ENCODE measurements around the gene HIVEP3.

The HIVEP3 gene

GRCh38 chr1:41529621-41530395 lies 388.9 kb downstream of the HIVEP3 start (continued):
- TF ChIP-seq TSHZ1 (tag by site-specific recombination; IDR thresholded peaks at IDR 0.05; ENCODE audit: borderline replicate concordance) (no peak), ZIC2 (tag by site-specific recombination; IDR thresholded peaks at IDR 0.05) (no peak), ZNF521 (tag by site-specific recombination; IDR thresholded peaks at IDR 0.05) (no peak), ZNF473 (tag by site-specific recombination; IDR thresholded peaks at IDR 0.05) (no peak), ZNF184 (tag by site-specific recombination; IDR thresholded peaks at IDR 0.05) (no peak), KLF1 (tag by site-specific recombination; IDR thresholded peaks at IDR 0.05) (peak; percentile 8; the same call in 1 of the 2 replicates), PBX3 (CRISPR knock-in tag; IDR thresholded peaks at IDR 0.05) (no peak), ZNF2 (tag by site-specific recombination; IDR thresholded peaks at IDR 0.05) (no peak)
- TF ChIP-seq, protein P1, sequence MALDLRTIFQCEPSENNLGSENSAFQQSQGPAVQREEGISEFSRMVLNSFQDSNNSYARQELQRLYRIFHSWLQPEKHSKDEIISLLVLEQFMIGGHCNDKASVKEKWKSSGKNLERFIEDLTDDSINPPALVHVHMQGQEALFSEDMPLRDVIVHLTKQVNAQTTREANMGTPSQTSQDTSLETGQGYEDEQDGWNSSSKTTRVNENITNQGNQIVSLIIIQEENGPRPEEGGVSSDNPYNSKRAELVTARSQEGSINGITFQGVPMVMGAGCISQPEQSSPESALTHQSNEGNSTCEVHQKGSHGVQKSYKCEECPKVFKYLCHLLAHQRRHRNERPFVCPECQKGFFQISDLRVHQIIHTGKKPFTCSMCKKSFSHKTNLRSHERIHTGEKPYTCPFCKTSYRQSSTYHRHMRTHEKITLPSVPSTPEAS (tag by site-specific recombination; IDR thresholded peaks at IDR 0.05): no peak

- CTCF ChIA-PET: no interaction called here
- Histone ChIP-seq H3K36me3 (ENCODE audit: control insufficient read depth in 2 of 2, insufficient read depth in 1 of 2, low read length in 2 of 2) (no peaks in the 10 kb centered on the region), H3K4me3 (ENCODE audit: low read depth, low read length) (no peak overlapping the region), H3K27ac (ENCODE audit: extremely low read depth, low read depth, low read length) (no peak overlapping the region), H3K9me3 (ENCODE audit: control insufficient read depth, insufficient read depth, low read depth, low read length) (no peaks in the 10 kb centered on the region), H3K4me1 (ENCODE audit: control insufficient read depth, insufficient read depth, low read length) (no peaks in the 10 kb centered on the region)
- POLR2A ChIA-PET: no interaction called here
- TF ChIP-seq ZNF140 (tag by site-specific recombination; IDR thresholded peaks at IDR 0.05): no peak
- no peak for TF ChIP-seq ZNF292 (tag by site-specific recombination; IDR thresholded peaks at IDR 0.05; ENCODE audit: borderline replicate concordance, low read depth)
- TF ChIP-seq HOXC10 (CRISPR knock-in tag; IDR thresholded peaks at IDR 0.05): no peak
- TF ChIP-seq ZNF266 (tag by site-specific recombination; IDR thresholded peaks at IDR 0.05; ENCODE audit: low read depth): no peak
- TF ChIP-seq ZNF18 (tag by site-specific recombination; IDR thresholded peaks at IDR 0.05): peak; percentile 94
- 0 out of 2 replicates have a peak, but pooled peaks have one; percentile 42 for TF ChIP-seq ZNF473 (tag by site-specific recombination; IDR thresholded peaks at IDR 0.05)
- TF ChIP-seq, protein P2, sequence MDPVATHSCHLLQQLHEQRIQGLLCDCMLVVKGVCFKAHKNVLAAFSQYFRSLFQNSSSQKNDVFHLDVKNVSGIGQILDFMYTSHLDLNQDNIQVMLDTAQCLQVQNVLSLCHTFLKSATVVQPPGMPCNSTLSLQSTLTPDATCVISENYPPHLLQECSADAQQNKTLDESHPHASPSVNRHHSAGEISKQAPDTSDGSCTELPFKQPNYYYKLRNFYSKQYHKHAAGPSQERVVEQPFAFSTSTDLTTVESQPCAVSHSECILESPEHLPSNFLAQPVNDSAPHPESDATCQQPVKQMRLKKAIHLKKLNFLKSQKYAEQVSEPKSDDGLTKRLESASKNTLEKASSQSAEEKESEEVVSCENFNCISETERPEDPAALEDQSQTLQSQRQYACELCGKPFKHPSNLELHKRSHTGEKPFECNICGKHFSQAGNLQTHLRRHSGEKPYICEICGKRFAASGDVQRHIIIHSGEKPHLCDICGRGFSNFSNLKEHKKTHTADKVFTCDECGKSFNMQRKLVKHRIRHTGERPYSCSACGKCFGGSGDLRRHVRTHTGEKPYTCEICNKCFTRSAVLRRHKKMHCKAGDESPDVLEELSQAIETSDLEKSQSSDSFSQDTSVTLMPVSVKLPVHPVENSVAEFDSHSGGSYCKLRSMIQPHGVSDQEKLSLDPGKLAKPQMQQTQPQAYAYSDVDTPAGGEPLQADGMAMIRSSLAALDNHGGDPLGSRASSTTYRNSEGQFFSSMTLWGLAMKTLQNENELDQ (tag by site-specific recombination; IDR thresholded peaks at IDR 0.05; ENCODE audit: low read depth): no peak
- no peak for TF ChIP-seq ZNF549 (tag by site-specific recombination; IDR thresholded peaks at IDR 0.05)
- TF ChIP-seq ZNF394 (tag by site-specific recombination; IDR thresholded peaks at IDR 0.05; ENCODE audit: borderline replicate concordance): no peak
- no peak for TF ChIP-seq ZFP3 (tag by site-specific recombination; IDR thresholded peaks at IDR 0.05; ENCODE audit: low read depth)
- no peak for TF ChIP-seq MZF1 (tag by site-specific recombination; IDR thresholded peaks at IDR 0.05; ENCODE audit: borderline replicate concordance)
- TF ChIP-seq, protein P3, sequence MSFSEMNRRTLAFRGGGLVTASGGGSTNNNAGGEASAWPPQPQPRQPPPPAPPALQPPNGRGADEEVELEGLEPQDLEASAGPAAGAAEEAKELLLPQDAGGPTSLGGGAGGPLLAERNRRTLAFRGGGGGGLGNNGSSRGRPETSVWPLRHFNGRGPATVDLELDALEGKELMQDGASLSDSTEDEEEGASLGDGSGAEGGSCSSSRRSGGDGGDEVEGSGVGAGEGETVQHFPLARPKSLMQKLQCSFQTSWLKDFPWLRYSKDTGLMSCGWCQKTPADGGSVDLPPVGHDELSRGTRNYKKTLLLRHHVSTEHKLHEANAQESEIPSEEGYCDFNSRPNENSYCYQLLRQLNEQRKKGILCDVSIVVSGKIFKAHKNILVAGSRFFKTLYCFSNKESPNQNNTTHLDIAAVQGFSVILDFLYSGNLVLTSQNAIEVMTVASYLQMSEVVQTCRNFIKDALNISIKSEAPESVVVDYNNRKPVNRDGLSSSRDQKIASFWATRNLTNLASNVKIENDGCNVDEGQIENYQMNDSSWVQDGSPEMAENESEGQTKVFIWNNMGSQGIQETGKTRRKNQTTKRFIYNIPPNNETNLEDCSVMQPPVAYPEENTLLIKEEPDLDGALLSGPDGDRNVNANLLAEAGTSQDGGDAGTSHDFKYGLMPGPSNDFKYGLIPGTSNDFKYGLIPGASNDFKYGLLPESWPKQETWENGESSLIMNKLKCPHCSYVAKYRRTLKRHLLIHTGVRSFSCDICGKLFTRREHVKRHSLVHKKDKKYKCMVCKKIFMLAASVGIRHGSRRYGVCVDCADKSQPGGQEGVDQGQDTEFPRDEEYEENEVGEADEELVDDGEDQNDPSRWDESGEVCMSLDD (tag by site-specific recombination; IDR thresholded peaks at IDR 0.05): no peak
- TF ChIP-seq ZNF221 (tag by site-specific recombination; IDR thresholded peaks at IDR 0.05; ENCODE audit: borderline replicate concordance): no peak
These were observed 389.8 kb downstream of the HIVEP3 start for GRCh38 chr1:41528726-41529605.

Measured in HEK293 (cell line).